Mucosa of descending colon (tissue), 3 donors: ENCODE results near the gene C15orf61. TPM values are rescaled to one million over a fixed set of nuclear protein-coding genes. Genes with fewer than 3 reads are reported as not detected.

Source experiments
- ATAC-seq: fragments of 200-7000 bp; cut with Tn5 transposase; one replicate; pipeline ENCODE4 v1.9.1; 2020; ENCODE audit warnings: mild to moderate bottlenecking, moderate library complexity
- DNase-seq, 3 donors: peaks; one replicate each; pipeline ENCODE4 v3.0.0-alpha.2; 2020
- H3K36me3 ChIP-seq: fragments of 200-600 bp; one replicate; pipeline ENCODE4 v1.8.0; 2021; ENCODE audit warnings: low read depth, mild to moderate bottlenecking
- H3K4me1 ChIP-seq: fragments of 200-600 bp; one replicate; pipeline ENCODE4 v1.8.0; 2021; ENCODE audit warnings: low read depth, mild to moderate bottlenecking
- H3K4me3 ChIP-seq: fragments of 200-600 bp; one replicate; pipeline ENCODE4 v1.8.0; 2021; ENCODE audit warnings: mild to moderate bottlenecking
- H3K9me3 ChIP-seq: fragments of 200-600 bp; one replicate; pipeline ENCODE4 v1.8.0; 2021; ENCODE audit warnings: mild to moderate bottlenecking
- intact Hi-C, 2 donors: fragments of 100-400 bp; cut with DNase I in 1 of 2; cut with micrococcal nuclease in 1 of 2; formaldehyde crosslinking; loops; one replicate each; pipeline versions ENCODE4 v1.11.0 to v1.11.1; 2022; cut with DNase I, micrococcal nuclease
- total RNA-seq, 3 donors: library from RNA; stranded (reverse); fragmentation: NEBNext Ultra II Directional in 2 of 3; extraction: Animal tissue kit (Norgen Biotek cat#: 25700) in 2 of 3; gene quantifications; one replicate each; pipeline versions ENCODE4 v1.2.1 to v1.2.4, GENCODE V29; 2021 to 2023
- TF ChIP-seq, protein P1 (sequence below): fragments of 200-600 bp; IDR thresholded peaks from one replicate; pipeline ENCODE4 v1.8.0; 2022; ENCODE audit warnings: antibody characterized with exemption, mild to moderate bottlenecking
- donor health status: DM: no; HTN: no; CAD: no; lungs with moderate emphysema.
- donor health status: DM: no; HTN: no; CAD: no.
- donor health status: DM: no; HTN: yes; CAD: no.

The C15orf61 gene
- total RNA-seq, 3 donors from 2014 or later: 5.4 to 6.2 (median 6.0) TPM

DNA sequence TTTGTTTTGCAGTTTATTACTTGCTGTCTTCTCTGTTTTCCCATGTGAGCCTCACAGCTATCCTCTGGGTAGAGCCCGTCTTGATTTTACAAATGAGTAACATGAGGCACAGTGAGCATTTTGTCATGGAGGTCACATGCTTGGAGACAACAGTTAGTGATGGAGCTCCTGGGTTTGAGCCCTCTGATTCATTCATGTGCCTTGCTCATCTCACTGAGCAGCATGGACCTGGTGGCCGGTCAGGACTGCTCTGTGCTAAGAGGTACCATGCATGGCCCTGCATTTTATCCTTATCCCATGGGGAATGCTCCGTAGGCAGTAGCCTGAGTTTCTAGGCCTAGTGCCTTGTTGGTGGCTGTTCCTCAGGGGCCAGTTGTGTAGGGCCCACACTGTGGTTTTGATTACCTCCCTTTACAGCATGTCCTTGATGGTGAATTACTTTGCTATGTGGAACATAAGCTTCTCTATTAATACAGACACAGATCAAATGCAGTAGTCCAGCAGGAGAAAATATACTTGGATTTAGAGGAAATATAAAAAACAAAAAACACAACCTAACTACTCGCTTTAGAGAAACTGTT lies 57.2 kb downstream of the C15orf61 start:
- TF ChIP-seq, protein P1, sequence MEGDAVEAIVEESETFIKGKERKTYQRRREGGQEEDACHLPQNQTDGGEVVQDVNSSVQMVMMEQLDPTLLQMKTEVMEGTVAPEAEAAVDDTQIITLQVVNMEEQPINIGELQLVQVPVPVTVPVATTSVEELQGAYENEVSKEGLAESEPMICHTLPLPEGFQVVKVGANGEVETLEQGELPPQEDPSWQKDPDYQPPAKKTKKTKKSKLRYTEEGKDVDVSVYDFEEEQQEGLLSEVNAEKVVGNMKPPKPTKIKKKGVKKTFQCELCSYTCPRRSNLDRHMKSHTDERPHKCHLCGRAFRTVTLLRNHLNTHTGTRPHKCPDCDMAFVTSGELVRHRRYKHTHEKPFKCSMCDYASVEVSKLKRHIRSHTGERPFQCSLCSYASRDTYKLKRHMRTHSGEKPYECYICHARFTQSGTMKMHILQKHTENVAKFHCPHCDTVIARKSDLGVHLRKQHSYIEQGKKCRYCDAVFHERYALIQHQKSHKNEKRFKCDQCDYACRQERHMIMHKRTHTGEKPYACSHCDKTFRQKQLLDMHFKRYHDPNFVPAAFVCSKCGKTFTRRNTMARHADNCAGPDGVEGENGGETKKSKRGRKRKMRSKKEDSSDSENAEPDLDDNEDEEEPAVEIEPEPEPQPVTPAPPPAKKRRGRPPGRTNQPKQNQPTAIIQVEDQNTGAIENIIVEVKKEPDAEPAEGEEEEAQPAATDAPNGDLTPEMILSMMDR: no peak
- ATAC-seq (no peak), DNase-seq (no peak)
- Histone ChIP-seq H3K36me3 (no peaks in the 10 kb centered on the region), H3K4me1 (no peaks in the 10 kb centered on the region), H3K9me3 (no peaks in the 10 kb centered on the region), H3K4me3 (no peak overlapping the region)
- intact Hi-C loops: no loop called here

DNA sequence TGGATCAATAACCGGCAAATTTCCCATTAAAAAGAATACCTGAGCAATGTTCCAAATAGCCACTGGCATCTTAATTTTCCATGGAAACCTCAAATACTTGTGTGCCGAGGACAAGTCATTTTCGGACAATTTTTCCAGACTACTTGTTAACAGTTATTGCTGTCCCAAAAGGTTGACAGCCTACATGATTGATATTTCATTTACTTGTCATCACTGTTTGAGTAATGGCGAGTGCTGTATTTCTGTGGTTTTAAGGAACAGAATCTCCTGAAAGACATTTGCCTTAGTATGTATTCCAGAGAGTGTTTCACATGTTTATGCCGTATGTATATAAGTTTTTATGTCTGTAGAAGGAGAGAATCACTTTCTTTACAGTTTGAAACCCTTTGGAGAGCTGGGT lies 58.2 kb downstream of the C15orf61 start:
- intact Hi-C loops: no loop called here
- H3K9me3 ChIP-seq: no peaks in the 10 kb centered on the region
- ATAC-seq (no peak), DNase-seq (no peak)
- no peaks in the 10 kb centered on the region for H3K4me1 ChIP-seq
- no peaks in the 10 kb centered on the region for H3K36me3 ChIP-seq
- TF ChIP-seq, protein P1: no peak
- no peak overlapping the region for H3K4me3 ChIP-seq

Other genes starting within 250 kb of the C15orf61 start
- 10 to 100 TPM; 26.4 to 36.4 (median 30.3) TPM for gene MAP2K5, start 21.6 kb downstream of the C15orf61 start, total RNA-seq